HG03558 (cell line): ENCODE data around the gene TGM4.

Source experiments
- ATAC-seq: cut with Tn5 transposase; IDR thresholded peaks from one replicate; pipeline ENCODE4 v1.9.1; 2021; ENCODE audit warnings: moderate number of reproducible peaks; ENCODE audit not compliant: unreplicated experiment; ENCODE audit errors: extremely low read depth

TGM4 gene

GRCh38 chr3:44877333-44877732 lies 2.9 kb downstream of the TGM4 start:
- no peak for ATAC-seq

DNA sequence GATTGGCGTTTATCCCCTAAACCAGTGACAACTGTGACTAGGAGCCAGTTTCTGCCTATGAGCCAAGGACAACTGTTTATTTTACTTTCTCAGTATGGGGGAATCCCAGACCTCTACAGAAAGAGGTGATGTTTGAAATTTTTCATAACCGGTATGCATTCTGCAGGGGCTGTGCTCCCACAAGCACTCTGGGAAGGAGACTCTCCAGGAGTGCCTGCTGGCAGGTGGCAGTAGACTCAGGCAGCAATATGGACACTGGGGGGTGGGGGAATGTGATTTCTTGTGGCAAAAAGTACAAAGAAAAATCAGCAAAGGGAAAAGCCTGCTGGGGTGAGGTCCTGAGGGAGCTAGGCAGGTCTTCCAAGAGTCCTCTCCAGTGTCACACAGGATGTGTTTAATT lies 5.9 kb downstream of the TGM4 start:
- no peak for ATAC-seq

GRCh38 chr3:44883213-44883955 lies 9.0 kb downstream of the TGM4 start:
- no peak for ATAC-seq

- no peak for ATAC-seq
These were observed 9.6 kb downstream of the TGM4 start for GRCh38 chr3:44883999-44884431.

GRCh38 chr3:44885618-44886017 lies 11.2 kb downstream of the TGM4 start:
- ATAC-seq = no peak

GRCh38 chr3:44886561-44886960 lies 12.2 kb downstream of the TGM4 start:
- no peak for ATAC-seq

DNA sequence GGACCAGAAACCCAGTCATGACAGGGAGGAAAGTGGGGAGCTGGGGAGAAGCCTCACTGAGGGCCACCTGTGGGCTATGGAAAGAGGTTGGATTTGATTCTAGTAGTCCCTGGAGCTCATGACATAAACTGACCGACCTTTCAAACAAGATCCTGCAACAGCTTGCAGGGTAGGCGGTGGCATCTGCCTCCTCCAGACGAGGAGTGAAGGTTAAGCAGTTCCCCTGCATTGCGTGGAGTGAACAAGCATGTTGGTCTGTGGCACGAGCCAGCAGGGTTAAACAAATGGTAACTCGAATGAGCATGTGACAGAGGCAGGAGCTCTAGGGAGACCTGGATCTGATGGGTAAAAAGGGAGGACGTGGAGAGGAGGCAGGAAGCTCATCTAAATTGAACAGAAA lies 12.7 kb downstream of the TGM4 start:
- ATAC-seq = no peak

DNA sequence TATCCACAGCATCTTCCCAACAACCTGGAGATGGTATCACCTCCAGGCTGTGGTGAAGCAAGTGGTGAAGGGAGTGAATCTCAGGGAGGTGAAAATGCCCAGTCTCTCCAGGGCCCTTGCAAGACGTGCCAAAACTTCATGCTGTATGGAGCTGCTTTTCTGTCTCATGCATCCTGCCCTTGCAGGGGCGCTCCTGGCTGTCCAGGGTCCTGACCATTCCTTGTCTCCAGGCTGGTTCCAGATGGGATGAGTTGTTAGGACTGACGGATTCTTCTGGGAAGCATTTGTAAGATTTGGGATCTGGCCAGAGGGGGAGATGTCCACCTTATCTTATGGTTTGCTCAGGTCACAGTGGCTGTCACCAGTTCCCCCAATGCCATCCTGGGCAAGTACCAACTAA lies 15.8 kb downstream of the TGM4 start:
- no peak for ATAC-seq

DNA sequence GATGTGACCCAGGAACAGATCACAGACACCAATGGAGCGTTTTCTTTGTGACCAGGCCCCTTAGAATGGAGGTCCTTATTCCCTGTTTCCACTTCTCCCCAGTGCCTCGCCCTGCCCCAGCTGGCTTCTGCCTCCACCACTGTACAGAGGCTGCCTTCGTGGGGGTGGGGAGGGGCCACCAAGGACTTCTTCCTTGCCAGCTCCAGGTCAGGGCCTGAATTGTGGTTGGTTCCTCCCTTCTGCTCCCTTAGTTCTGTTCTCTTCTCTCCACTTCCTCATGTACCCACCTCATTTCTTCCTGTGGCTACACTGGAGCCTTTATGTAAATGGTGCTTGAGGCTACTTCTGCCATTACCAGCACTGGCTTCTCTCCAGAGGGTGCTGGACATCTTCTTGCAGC lies 16.4 kb downstream of the TGM4 start:
- no peak for ATAC-seq

- no peak for ATAC-seq
These were observed 18.3 kb downstream of the TGM4 start for GRCh38 chr3:44892689-44893088.

GRCh38 chr3:44893097-44893496 lies 18.7 kb downstream of the TGM4 start:
- no peak for ATAC-seq

GRCh38 chr3:44894485-44894884 lies 20.1 kb downstream of the TGM4 start:
- ATAC-seq = no peak

GRCh38 chr3:44896440-44896839 lies 22.0 kb downstream of the TGM4 start:
- no peak for ATAC-seq

GRCh38 chr3:44899683-44900367 lies 25.4 kb downstream of the TGM4 start:
- ATAC-seq = no peak

DNA sequence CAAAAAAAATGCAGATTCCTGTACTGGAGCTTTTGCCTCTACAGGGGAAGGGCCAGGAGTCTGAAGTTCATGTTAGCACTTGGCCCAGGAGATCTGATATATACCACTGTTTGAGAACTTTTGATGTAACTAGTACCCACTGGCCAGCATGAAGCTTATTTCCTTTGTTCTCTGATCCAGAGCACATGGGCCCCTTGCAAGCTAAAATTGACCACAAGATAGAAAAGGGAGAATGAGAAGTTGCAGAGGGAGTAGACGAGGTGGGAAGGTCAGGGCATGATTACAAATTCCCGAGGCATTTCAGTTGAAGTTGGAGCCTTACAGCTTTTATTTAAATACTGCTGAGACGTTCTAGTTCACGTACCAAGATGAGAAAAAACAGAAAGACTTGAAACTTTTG lies 28.2 kb downstream of the TGM4 start:
- ATAC-seq = no peak

DNA sequence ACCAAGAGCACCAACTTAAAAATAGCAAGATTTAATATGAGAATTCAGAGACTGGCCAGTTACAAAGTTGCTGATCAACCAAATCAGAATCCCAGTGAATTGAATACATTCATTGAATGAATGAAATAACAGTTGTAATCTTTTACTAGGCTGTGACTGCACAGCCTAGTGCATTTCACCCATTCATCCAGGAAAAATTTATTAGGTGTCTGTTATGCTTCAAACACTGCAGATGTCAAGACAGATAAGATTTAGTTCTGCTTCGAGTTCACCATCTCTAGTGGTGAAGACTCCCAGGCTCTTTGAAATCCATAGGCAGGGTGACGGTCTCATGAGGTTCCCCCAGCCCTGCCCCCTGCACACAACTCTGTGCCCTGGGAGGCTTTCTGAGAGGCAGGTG lies 28.9 kb downstream of the TGM4 start:
- ATAC-seq = no peak

- no peak for ATAC-seq
These were observed 29.3 kb downstream of the TGM4 start for GRCh38 chr3:44903751-44904150.

- ATAC-seq = no peak
These were observed 31.2 kb downstream of the TGM4 start for GRCh38 chr3:44905446-44906157.

DNA sequence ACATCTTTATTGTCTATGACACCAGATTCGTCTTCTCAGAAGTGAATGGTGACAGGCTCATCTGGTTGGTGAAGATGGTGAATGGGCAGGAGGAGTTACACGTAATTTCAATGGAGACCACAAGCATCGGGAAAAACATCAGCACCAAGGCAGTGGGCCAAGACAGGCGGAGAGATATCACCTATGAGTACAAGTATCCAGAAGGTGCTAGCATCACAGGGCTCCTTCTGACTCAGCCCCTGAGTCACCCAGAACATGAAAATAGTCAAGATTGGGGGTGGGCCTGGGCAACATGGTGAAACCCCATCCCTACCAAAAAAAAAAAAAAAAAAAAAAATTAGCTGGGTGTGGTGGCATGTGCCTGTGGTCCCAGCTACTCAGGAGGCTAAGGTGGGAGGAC lies 32.6 kb downstream of the TGM4 start:
- ATAC-seq = no peak

- no peak for ATAC-seq
These were observed 33.2 kb downstream of the TGM4 start for GRCh38 chr3:44907612-44908011.

- no peak for ATAC-seq
These were observed 34.7 kb downstream of the TGM4 start for GRCh38 chr3:44909063-44909462.
